Hematopoietic multipotent progenitor cell treated with erythropoietin and hydrocortisone succinate and interleukin-3 and kit ligand, for 6 days (in vitro differentiated cells): ENCODE results near the gene PLXNA1.

Source experiments
- DNase-seq: peaks from one replicate; pipeline ENCODE4 v3.0.0-alpha.2; 2015

Gene PLXNA1

GRCh38 chr3:126954141-126954842 lies 28.6 kb upstream of the PLXNA1 start:
- DNase-seq: no peak

- no peak for DNase-seq
Observed at GRCh38 chr3:126955004-126955790, 27.7 kb upstream of the PLXNA1 start.

GRCh38 chr3:126956361-126956760 lies 26.6 kb upstream of the PLXNA1 start:
- DNase-seq: no peak

GRCh38 chr3:126956866-126957650 lies 25.9 kb upstream of the PLXNA1 start:
- no peak for DNase-seq

- no peak for DNase-seq
Observed at GRCh38 chr3:126957776-126958637, 24.9 kb upstream of the PLXNA1 start.

GRCh38 chr3:126958638-126959085 lies 24.3 kb upstream of the PLXNA1 start:
- DNase-seq: no peak

GRCh38 chr3:126959136-126959920 lies 23.6 kb upstream of the PLXNA1 start:
- no peak for DNase-seq

GRCh38 chr3:126959921-126960603 lies 22.9 kb upstream of the PLXNA1 start:
- no peak for DNase-seq

- no peak for DNase-seq
Observed at GRCh38 chr3:126960604-126960995, 22.3 kb upstream of the PLXNA1 start.

- DNase-seq: peak; percentile 61
Observed at GRCh38 chr3:126961191-126961790, 21.6 kb upstream of the PLXNA1 start.

- DNase-seq: no peak
Observed at GRCh38 chr3:126961791-126962461, 21.0 kb upstream of the PLXNA1 start.

GRCh38 chr3:126962756-126963155 lies 20.2 kb upstream of the PLXNA1 start:
- DNase-seq: no peak

- DNase-seq: no peak
Observed at GRCh38 chr3:126963261-126964190, 19.4 kb upstream of the PLXNA1 start.

- DNase-seq: no peak
Observed at GRCh38 chr3:126964261-126964660, 18.7 kb upstream of the PLXNA1 start.

- DNase-seq: no peak
Observed at GRCh38 chr3:126964950-126965349, 18.0 kb upstream of the PLXNA1 start.

- no peak for DNase-seq
Observed at GRCh38 chr3:126965526-126966080, 17.3 kb upstream of the PLXNA1 start.

- no peak for DNase-seq
Observed at GRCh38 chr3:126967386-126967785, 15.5 kb upstream of the PLXNA1 start.
